HG03442 (cell line): ENCODE results near the gene TMEM150C.

Experiments
- ATAC-seq: cut with Tn5 transposase; IDR thresholded peaks from one replicate; pipeline ENCODE4 v1.9.1; 2021; ENCODE audit warnings: mild to moderate bottlenecking, moderate library complexity; ENCODE audit not compliant: unreplicated experiment

TMEM150C gene

GRCh38 chr4:82519072-82519471 is 42.7 kb downstream of the TMEM150C start:
- ATAC-seq: no peak

DNA sequence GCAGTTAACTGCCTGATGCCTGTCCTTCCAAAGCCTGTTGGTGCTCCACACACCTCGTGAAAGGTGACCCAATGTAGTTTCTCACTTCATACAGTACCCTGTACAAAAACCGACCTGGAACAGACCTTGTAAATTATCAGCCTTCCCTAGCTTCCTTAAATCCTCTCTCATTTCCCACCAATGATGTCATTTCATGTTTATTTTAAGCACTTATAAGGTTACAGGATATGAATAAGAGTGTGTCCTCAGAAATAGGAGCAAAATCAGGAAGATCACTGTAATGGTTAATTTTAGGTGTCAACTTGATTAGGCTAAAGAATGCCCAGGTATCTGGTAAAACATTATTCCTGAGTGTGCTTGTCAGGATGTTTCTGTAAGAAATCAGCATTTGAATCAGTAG is 44.7 kb downstream of the TMEM150C start:
- no peak for ATAC-seq

DNA sequence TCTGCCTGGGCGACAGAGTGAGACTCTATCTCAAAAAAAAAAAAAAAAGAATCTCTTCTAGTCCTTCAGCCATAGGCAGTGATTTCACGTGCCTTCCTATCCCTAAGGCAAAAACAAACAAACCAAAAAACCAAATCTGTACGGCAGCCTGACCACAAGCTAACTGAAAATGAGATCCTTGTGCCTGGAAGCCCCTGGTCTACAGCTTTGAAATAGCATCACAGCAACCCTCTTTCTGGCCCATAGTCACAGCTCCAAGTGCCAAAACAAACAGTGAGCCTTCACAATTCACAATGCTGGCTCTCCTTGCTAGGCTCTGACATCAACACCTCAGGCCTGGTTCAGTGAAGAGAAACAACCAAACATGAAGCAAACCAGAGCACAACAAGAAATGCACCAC is 46.1 kb downstream of the TMEM150C start:
- ATAC-seq: no peak

- ATAC-seq: no peak
These were observed 48.4 kb downstream of the TMEM150C start for GRCh38 chr4:82513382-82513781.

- ATAC-seq: no peak
These were observed 51.6 kb downstream of the TMEM150C start for GRCh38 chr4:82510216-82510615.

GRCh38 chr4:82508806-82509428 is 52.9 kb downstream of the TMEM150C start:
- ATAC-seq: no peak

GRCh38 chr4:82508011-82508410 is 53.8 kb downstream of the TMEM150C start:
- no peak for ATAC-seq

DNA sequence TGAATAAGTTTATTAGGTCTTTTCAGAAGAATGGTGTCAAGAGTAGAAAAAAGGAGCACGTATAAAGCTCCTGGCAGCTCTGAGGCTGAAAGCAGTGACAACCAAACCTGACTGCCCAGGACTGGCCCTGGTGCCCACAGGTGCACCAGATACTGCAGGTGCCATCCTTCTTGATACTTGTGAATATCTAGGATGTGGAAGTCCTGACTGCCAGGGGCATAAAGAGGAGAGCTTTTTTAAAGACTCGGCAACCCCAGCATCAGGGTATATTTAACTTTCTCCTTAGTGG is 60.7 kb downstream of the TMEM150C start:
- no peak for ATAC-seq

DNA sequence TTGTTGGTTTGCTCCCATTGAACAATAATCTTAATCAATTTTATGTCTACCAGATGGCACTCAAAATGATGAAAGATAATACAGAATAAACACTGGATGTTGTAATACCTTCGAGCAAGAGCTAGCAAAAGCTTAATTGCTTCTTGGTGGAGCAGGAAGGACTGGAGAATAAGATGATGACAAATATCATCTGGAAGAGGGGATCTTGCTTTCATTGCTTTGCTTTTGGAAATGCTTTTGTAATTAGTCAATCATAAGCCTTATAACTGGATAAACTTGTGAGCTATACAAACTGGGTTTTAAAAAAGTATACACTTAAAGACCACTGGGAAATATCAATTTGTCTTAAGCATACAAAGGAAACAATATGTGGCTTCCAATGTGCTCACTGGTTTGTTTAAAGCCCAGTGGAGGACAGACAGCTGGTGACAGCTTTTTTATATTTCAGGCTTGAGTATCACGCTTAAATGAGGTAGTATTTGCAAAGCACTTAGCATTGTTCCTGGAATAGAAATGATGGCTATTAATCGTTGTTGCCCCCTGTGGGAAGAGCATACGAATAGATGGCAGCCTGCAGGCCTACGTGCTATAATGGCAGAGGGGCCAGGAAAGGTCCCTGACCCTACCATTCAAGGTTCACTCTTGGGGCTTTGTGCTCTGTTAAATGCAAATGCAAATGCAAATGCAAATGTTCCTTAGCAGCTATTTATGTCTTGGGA is 61.2 kb downstream of the TMEM150C start:
- ATAC-seq: no peak

- ATAC-seq: no peak
These were observed 61.9 kb downstream of the TMEM150C start for GRCh38 chr4:82499738-82500434.

- ATAC-seq: no peak
These were observed 65.4 kb downstream of the TMEM150C start for GRCh38 chr4:82496349-82496748.

DNA sequence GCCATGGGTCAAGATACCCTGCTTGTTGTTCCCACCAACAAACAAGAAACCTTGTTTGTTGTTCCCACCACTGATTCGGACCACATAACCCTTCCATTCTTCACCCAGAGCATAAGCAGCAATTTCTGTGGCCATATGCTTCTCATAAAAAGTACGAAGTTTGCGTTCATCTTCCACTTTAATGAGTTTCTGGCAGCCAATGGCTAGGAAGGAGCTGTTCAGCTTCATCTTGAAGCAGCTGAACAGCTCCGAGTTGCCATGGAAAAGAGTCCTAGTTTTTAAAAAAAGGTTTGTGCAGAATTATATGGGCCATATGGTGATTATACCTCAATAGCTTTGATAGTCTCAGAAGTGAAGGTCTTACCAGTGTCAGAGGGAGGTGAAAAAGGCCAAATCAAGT is 66.1 kb downstream of the TMEM150C start:
- ATAC-seq: no peak

DNA sequence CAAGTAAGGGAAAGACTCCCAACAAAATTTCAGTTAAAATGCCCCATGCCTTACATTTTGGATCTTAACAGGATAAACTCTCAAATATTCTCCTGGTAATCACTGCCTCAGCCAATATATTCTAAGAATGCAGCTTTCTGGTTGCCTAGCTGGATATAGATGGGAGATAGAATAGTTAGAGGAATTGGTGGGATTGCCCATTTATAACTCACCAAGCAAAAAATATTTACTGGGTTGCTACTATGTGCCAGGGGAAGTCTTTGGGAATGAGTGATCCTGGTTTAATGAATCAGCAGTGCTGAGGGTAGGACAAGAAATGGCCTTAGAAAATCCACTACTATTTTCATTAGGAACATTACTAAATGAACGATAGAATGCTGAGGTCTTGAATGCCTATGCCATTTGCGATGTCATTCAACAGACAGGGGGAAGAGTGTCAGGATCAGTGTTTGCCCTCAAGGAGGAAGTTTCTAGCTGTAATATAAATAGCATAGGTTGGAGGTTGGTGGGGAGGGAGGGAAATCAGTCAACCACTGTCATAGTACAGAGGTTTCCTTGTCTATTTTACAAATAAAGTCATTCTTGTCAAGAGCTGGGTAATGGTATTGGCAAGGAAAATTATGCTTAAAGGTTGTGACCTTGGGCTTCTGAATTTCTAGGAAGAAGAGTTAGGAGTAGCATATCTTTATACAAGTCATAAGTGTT is 67.9 kb downstream of the TMEM150C start:
- ATAC-seq: no peak

DNA sequence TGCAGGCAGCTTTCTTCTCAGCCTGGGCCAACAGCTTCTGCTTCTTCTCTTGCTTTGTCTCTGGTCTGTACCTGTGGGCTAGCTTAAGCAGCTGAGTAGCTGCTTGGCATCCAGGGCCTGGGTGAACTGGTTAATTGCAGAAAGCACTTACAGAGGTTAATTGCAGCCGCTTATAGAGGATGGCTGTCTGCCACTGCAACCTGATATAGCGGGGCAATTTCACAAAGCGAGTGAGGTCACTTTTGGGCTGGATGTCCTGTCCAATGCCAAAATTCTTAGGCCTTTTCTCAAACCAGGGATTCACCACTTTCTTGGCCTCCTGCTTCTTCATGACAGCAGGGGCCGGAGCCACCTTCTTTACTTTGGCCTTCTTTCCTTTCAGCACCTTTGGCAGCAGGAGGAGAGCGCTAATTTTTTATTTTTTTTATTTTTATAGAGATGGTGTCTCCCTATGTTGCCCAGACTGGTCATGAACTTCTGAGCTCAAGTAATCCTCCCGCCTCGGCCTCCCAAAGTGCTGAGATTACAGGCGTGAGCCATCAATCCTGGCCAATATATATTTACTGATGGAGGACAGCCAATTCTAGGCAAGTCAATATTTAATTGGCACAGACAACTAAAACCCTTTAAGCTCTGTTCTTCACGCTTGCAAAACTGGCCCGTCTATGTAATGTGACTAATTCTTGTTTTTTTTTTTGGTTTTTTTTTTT is 70.4 kb downstream of the TMEM150C start:
- ATAC-seq: no peak

- no peak for ATAC-seq
These were observed 71.8 kb downstream of the TMEM150C start for GRCh38 chr4:82489987-82490386.

DNA sequence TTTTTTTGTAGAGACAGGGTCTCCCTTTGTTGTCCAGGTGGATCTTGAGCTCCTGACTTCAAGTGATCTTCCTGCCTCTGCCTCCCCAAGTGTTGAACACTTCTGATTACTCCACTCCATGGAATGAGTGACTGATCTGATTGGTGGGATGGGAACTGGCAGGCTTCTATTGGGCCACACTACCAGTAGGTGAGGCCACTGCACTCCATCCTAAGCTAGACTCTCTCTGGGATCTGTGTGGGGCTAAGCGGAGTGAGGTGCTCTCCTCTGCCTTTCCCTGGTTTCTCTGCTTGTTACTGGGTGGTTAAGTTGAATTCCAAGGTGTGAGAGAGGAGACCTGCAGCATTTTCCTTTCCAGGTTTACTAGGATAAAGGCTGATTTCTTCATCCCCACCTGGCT is 72.7 kb downstream of the TMEM150C start:
- no peak for ATAC-seq

DNA sequence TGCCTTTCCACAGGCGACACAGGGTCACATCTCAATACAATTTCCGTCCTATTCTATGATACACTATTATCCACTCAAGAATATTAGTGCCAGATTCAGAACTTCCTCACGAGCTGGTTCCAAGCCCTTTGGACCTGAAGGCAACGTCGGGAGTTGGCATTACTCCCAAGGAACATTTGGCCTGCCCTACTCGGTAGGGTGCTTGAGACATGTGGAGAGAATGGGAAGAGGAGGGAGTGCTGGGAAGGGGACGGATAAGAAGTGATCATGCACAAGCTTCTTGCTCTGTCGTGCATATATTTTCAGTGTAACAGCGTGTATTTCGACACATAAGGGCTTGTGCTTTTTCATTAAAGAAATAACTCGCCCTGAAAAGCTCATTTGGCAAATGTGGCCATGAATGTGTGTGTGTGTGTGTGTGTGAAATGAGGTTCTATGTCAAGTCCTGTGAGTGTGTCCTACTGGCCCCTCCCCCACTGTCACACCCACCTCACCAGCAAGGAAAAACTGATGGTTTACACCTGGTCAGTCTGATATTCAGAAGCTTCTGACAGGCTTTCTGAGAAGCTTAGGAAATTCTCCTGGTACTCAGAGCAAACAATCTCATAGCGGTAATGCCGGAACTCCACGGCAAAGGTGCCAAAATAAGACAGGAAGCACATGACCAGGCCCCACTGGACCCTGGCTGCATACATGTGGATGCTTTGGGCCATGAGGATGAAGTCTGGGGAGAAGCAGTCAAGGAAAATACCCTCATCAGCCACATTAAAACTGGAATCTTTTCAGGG is 76.6 kb downstream of the TMEM150C start:
- no peak for ATAC-seq

GRCh38 chr4:82482387-82482786 is 79.4 kb downstream of the TMEM150C start:
- ATAC-seq: no peak

- no peak for ATAC-seq
These were observed 80.3 kb downstream of the TMEM150C start for GRCh38 chr4:82481506-82481840.

- ATAC-seq: no peak
These were observed 80.8 kb downstream of the TMEM150C start for GRCh38 chr4:82480771-82481505.
